DND-41 (cell line): ENCODE measurements around the gene USB1.

Experiments used
- CTCF ChIP-seq: IDR thresholded peaks from 2 replicates; pipeline ENCODE4 v1.5.1; 2012; ENCODE audit warnings: borderline replicate concordance, low read length, moderate library complexity, mild to moderate bottlenecking; ENCODE audit not compliant: poor library complexity, severe bottlenecking; ENCODE audit errors: extremely low read depth
- EZH2 ChIP-seq: IDR thresholded peaks from 3 replicates; pipeline ENCODE4 v1.6.1; 2012; ENCODE audit warnings: borderline replicate concordance, low read depth, mild to moderate bottlenecking, moderate library complexity, low read length, inconsistent platforms; ENCODE audit not compliant: severe bottlenecking

GRCh38 chr16:58051821-58052603, 50.8 kb downstream of the USB1 start:
- no peak for TF ChIP-seq CTCF
- no peak for TF ChIP-seq EZH2
